Upper lobe of right lung (tissue), 1 donor: ENCODE measurements around the gene UNC119B. TPM values are rescaled to one million over a fixed set of nuclear protein-coding genes. Genes with fewer than 3 reads are reported as not detected.

Experiments
- ATAC-seq: fragments of 200-7000 bp; cut with Tn5 transposase; one replicate; pipeline ENCODE4 v1.9.1; 2020; ENCODE audit warnings: mild to moderate bottlenecking, moderate library complexity
- DNase-seq: peaks from one replicate; pipeline ENCODE4 v3.0.0-alpha.2; 2020
- H3K27ac ChIP-seq: fragments of 200-600 bp; one replicate; pipeline ENCODE4 v1.8.0; 2022
- H3K27me3 ChIP-seq: fragments of 200-600 bp; one replicate; pipeline ENCODE4 v1.8.0; 2022; ENCODE audit warnings: mild to moderate bottlenecking
- H3K36me3 ChIP-seq: fragments of 200-600 bp; one replicate; pipeline ENCODE4 v1.8.0; 2022
- H3K4me1 ChIP-seq: fragments of 200-600 bp; one replicate; pipeline ENCODE4 v1.8.0; 2022
- H3K4me3 ChIP-seq: fragments of 200-600 bp; one replicate; pipeline ENCODE4 v1.8.0; 2022; ENCODE audit warnings: mild to moderate bottlenecking
- H3K9me3 ChIP-seq: fragments of 200-600 bp; one replicate; pipeline ENCODE4 v1.8.0; 2022
- CTCF ChIP-seq: fragments of 200-600 bp; IDR thresholded peaks from one replicate; pipeline ENCODE4 v1.8.0; 2022; ENCODE audit warnings: antibody characterized with exemption
- intact Hi-C: fragments of 100-400 bp; cut with DNase I; formaldehyde crosslinking; loops from one replicate; pipeline ENCODE4 v1.11.0; 2022
- total RNA-seq: library from RNA; stranded (reverse); fragmentation: NEBNext Ultra II Directional; extraction: Animal tissue kit (Norgen Biotek cat#: 25700); gene quantifications from one replicate; pipeline ENCODE4 v1.2.1, GENCODE V29; 2021
- donor health status: DM: no; HTN: yes; CAD: no; lungs with severe emphysema.

UNC119B gene
- total RNA-seq, 1 donor from 2014 or later, result 23.0 TPM

DNA sequence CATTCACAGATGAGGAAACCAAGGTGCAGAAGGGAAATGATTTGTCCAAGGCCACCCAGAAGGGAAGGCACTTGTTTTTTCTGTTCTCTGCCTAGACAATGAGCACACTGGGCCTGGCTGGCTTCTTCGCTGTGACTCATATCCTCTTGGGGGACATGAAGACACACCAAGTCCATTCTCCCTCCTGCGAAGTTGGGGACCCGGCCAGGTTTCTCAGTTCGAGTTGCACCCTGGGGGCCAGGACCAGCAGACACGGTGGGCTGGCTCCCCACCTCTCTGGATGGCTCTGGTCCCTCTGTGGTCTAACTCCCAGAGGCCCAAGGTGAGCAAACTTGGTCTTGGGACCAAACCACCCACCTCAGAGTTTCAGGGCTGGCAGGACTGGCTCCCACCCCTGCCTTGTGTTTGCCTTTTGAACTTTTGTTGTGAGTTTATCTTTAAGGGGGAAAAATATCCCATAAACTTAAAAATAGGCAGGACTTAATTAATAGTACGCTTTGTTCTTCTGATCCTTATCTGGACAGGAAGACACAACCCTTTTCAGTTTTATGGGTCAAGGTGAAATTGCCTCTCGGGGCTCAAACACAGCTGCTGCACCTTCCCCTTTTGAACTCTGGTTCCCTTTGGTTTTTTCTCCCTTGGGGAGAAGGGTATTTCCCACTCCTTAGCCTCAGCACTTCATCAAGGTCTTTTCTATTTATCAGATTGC lies 32.3 kb upstream of the UNC119B start:
- TF ChIP-seq CTCF, result no peak
- Histone ChIP-seq H3K4me3 (no peak overlapping the region), H3K27me3 (no peaks in the 10 kb centered on the region), H3K4me1 (peaks cover 4% of the 10 kb centered on the region), H3K27ac (peak overlapping the region; percentile 65), H3K9me3 (no peaks in the 10 kb centered on the region), H3K36me3 (no peaks in the 10 kb centered on the region)
- no peak for DNase-seq
- intact Hi-C loops, result no loop called here
- peak; percentile 50 for ATAC-seq

DNA sequence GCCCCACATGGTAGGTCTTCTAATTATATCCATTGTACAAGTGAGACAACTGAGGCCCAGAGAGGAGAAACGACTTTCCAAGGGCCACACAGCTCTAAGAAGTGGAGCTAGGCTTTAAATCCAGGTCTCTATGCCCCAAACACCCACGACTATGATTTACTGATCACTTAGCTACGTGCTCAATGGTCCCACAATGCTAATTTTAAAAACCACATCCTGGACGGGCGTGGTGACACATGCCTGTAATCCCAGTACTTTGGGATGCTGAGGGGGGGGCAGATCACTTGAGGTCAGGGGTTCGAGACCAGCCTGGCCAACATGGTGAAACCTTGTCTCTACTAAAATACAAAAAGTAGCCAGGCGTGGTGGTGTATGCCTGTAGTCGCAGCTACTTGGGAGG lies 31.7 kb upstream of the UNC119B start:
- TF ChIP-seq CTCF, result no peak
- Histone ChIP-seq H3K4me1 (peaks cover 4% of the 10 kb centered on the region), H3K27me3 (no peaks in the 10 kb centered on the region), H3K36me3 (no peaks in the 10 kb centered on the region), H3K27ac (peak overlapping the region; percentile 65), H3K9me3 (no peaks in the 10 kb centered on the region), H3K4me3 (no peak overlapping the region)
- intact Hi-C loops, result no loop called here
- DNase-seq (no peak), ATAC-seq (no peak)

DNA sequence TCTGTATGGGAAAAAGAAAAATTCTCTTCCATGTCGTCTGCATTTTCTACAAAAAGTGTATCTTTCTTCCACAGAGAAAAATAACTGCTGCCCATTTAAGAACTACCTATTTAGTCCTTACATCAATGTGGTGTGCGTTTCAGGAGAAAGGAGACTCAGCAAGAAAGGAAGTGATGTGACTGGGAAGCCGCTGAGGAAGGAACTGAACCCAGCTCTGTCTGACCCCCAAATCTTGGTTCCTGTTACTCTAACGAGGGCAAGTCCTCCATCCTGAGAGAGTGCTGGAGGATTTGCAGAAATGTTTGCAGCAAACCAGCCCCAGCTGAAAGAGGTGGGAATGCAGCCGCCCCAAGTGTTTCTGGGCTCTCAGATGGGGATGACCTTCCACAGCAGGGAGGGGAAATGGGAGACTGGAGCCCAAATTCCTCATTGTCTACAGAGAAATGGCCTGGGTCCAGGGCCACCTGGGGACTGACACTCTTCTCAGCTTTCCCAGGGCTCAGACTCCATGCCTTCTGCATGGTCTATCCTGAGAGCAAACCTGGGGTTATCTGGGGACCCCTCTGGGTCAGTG lies 30.0 kb upstream of the UNC119B start:
- no peaks in the 10 kb centered on the region for H3K9me3 ChIP-seq
- no peak for TF ChIP-seq CTCF
- H3K4me1 ChIP-seq, result peaks cover 4% of the 10 kb centered on the region
- no peaks in the 10 kb centered on the region for H3K36me3 ChIP-seq
- DNase-seq (no peak), ATAC-seq (no peak)
- no peak overlapping the region for H3K4me3 ChIP-seq
- H3K27ac ChIP-seq, result no peak overlapping the region
- intact Hi-C loops, result no loop called here
- H3K27me3 ChIP-seq, result no peaks in the 10 kb centered on the region

DNA sequence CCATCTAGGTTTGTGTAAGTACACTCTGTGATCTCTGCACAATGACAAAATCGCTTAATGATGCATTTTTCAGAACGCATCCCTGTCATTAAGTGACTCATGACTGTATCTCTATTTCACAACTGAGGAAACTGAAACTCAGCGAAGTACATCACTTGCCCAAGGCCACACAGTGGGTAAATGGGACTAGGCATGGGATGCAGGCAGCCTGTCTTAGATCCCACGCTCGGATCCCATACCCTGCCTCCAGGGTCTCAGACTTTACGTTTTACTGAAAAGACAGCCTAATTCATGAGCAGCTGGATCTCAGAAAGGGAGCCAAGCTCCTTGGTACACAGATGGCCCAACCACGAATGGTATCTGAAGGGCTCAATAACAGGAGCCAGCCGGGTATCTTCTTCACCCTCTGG lies 25.7 kb upstream of the UNC119B start:
- H3K4me1 ChIP-seq, result peaks cover 10% of the 10 kb centered on the region
- intact Hi-C loops, result no loop called here
- no peak for ATAC-seq

GRCh38 chr12:120685522-120685921 lies 24.7 kb upstream of the UNC119B start:
- Histone ChIP-seq H3K4me3 (no peak overlapping the region), H3K27ac (no peak overlapping the region)

More for the DNA sequence above, 25.7 kb upstream of the UNC119B start:
- no peak for DNase-seq
- Histone ChIP-seq H3K9me3 (no peaks in the 10 kb centered on the region), H3K27me3 (no peaks in the 10 kb centered on the region), H3K4me3 (no peak overlapping the region), H3K27ac (no peak overlapping the region), H3K36me3 (no peaks in the 10 kb centered on the region)
- no peak for TF ChIP-seq CTCF

More at GRCh38 chr12:120685522-120685921, 24.7 kb upstream of the UNC119B start:
- H3K4me1 ChIP-seq, result peaks cover 20% of the 10 kb centered on the region
- no peaks in the 10 kb centered on the region for H3K27me3 ChIP-seq
- intact Hi-C loops, result no loop called here
- DNase-seq (no peak), ATAC-seq (no peak)
- no peaks in the 10 kb centered on the region for H3K9me3 ChIP-seq
- TF ChIP-seq CTCF, result no peak
- H3K36me3 ChIP-seq, result no peaks in the 10 kb centered on the region
